Cardiac septum (tissue), 1 donor: ENCODE data around the gene PTH2. TPM values are rescaled to one million over a fixed set of nuclear protein-coding genes. Genes with fewer than 3 reads are reported as not detected.

Source experiments
- DNase-seq: peaks from one replicate; pipeline ENCODE4 v3.0.0-alpha.2; 2020; ENCODE audit warnings: low spot score
- intact Hi-C: fragments of 100-400 bp; cut with DNase I; formaldehyde crosslinking; loops from one replicate; pipeline ENCODE4 v1.14.0; 2022
- total RNA-seq: library from RNA; stranded (reverse); fragmentation: NEBNext Ultra II Directional; extraction: Animal tissue kit (Norgen Biotek cat#: 25700); gene quantifications from one replicate; pipeline ENCODE4 v1.2.1, GENCODE V29; 2021
- donor health status: DM: no; HTN: no; CAD: no.

PTH2 gene
- total RNA-seq, 1 donor from 2014 or later: not detected

DNA sequence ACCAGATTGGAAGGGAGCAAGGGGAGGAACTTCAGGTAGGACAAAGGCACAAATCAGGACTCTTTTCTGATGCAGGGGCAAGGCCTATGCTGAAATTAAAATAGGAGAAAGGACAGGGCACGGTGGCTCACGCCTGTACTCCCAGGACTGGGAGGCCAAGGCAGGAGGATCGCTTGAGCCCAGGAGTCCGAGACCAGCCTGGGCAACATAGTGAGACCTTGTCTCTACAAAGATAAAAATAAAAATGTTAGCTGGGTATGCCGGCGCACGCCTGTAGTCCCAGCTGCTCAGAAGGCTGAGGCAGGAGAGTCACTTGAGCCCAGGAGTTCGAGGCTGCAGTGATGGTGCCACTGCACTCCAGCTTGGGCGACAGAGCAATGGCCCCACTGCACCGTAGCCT is 12.4 kb upstream of the PTH2 start:
- intact Hi-C loops: no loop called here
- no peak for DNase-seq

DNA sequence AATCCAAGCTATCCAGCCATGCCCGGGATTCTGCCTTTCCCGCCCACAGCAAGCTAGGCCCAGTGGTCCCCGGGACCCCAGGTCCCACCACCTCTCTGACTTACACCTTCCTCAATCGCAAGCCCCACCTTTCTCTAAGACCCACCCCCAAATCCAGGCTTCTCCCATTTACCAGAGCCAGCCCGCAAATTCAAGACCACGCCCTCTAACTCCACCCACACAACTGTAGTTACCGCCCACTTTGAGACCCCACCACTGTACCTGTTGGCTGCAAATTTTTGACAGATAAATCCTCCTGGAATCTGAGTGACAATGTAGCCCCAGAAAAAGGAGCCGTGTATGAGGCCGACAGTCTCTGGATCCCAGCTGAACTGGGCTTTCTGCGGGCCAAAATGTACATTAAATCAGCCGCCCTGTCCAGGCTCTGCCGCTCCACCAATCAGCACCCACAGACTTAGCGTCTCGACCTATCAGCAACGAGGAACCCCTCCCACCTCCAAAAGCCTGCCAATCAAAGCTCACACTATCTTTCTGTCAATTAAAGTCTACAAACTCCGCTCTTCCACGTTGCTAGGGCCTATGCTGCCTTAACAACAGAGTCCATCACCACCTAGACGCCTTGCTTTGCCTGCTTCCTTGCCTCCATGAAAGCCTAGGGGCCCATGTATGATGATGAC is 11.8 kb upstream of the PTH2 start:
- DNase-seq: no peak
- intact Hi-C loops: no loop called here

DNA sequence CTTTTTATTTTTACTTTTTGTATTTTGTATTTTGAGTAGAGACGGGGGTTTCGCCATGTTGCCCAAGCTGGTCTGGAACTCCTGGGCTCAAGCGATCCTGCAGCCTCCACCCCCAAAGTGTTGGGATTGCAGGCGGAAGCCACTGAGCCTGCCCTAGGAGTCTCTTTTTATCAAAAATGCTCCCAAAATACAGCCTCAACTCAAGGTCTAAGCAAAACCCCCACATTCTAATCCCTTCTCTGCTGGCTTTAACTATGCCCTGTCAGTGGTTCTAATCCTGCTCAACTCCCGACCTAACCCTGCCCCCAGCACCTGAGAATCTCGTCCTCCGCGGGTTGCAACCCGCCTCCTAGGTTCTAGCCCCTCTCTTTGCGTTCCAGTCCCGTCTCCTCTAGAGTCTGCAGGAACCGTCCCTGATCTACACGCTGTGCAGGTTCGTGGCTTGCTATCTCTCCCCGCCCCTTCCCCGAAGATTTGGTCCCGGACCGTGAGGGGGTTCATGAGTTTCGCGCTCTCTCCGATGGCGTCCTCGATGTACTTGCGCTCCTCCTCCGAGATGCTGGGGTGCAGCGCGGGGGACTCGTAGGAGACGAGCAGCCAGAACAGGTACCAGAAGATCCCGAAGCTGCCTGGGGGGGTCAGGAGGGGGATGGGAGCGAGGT is 10.1 kb upstream of the PTH2 start:
- intact Hi-C loops: no loop called here
- DNase-seq: no peak

DNA sequence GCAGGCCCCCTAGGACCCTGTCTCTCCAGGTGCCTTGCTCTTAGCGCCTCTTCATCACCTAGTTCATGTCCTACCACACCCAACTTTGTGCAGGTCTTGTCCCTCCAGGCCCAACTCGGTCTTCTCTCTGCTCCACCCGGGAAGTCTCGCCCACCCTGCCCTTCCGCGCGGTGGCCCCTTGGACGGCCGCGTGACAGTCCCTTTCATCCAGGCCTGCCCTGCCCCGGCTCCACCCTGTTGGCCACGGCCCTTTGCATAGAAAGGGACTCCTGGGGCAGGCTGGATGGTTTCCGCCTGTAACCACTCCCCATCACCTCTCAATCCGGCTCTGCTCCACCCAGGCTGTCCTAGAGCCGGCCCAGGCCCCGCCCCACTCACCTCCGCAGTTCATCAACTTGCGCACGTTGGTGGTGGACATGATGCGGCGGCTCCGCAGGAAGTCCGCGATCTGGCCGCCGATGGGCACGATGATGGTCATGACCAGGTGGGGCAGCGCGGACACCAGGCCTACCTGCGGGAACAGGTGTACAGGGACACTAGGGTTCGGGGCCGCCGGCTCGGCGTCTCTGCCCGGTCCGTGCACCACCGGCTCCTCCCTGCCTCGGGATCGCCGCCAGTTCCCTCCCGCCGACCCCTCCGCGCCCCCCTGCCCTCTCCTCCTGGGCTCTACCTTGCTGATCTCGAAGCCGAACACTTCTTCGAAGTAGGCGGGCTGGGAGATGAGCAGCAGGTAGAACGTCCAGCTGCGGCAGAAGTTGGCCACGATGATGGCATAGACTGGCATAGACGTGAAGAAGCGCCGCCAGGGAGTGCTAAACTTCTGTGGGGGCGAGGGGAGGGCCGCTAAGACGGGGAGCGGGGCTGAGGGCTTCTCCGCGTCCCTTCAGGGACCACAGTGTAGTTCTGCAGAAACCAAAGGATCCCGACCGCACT is 9.2 kb upstream of the PTH2 start:
- intact Hi-C loops: no loop called here
- no peak for DNase-seq

DNA sequence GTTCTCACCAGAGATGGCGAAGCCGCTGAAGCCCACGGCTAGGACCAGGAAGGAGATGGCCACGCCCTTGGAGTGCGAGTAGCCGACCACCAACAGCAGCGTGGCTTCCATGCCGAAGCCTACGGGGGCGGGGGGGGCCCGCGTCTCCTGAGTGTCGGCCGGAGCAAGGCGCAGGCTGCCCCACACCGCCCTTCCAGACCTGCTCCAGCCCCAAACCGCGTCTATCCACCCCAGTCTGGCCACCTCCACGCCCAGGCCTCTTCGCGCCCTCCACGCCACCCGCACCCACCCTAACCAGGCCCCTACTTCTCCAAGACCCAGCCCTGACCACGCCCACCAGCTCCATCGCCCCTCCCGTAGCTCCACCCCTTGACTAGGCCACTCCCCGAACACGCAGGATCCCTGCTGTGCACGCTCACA is 8.1 kb upstream of the PTH2 start:
- intact Hi-C loops: no loop called here
- DNase-seq: no peak

DNA sequence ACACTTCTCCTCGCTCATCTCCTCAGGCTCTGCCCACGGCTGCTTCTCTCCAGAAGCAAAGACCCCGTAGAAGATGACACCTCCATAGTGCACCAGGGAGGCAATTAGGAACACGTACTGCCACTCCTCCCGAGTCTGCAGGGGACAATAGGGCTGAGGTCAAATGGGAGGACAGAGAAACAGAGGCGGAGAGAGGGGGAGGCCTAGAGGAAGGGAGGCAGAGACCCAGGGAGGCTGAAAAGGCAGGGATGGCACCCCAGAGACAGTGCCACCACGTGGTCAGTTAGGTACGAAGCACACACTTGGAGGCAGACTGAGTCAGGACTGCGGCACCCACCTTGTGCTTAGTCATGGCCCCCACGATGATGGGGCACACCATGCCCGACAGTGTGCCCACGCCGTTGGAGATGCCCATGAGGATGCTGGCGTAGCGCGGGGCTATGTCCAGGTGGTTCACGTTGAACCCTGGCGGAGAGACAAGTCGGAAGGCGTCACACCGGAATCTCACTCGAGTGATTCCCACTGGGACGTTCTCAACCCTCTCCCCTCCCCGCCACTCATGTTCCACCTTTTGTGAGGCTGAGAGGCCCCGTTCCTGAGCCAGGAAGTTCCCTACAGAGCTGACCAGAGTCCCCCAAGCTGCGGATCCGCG is 7.6 kb upstream of the PTH2 start:
- no peak for DNase-seq
- intact Hi-C loops: no loop called here

DNA sequence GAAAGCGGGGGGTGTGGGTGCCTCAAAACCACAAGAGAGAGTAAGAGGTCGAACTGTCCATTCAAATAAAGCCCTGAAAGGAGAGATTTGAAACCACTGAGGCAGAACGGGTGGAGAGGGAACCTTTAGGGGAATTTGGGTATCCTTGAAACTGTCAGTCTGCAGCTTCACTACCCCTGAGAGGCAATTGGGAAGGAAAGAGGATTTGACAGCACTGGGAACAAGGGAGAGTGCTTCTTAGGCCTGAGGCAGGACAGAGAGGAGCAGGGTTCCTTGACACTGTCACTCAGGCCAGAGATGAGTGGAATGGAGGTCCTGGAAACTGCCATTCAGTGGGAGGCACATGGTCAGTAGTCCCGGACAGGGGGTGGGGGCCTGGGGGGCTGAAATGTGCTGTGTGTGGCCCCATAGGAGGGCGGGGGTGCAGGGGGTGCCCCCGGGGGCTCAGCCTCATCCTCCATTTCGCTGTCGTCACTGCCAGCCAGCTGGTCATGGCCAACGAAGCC is 7.0 kb upstream of the PTH2 start:
- no peak for DNase-seq

DNA sequence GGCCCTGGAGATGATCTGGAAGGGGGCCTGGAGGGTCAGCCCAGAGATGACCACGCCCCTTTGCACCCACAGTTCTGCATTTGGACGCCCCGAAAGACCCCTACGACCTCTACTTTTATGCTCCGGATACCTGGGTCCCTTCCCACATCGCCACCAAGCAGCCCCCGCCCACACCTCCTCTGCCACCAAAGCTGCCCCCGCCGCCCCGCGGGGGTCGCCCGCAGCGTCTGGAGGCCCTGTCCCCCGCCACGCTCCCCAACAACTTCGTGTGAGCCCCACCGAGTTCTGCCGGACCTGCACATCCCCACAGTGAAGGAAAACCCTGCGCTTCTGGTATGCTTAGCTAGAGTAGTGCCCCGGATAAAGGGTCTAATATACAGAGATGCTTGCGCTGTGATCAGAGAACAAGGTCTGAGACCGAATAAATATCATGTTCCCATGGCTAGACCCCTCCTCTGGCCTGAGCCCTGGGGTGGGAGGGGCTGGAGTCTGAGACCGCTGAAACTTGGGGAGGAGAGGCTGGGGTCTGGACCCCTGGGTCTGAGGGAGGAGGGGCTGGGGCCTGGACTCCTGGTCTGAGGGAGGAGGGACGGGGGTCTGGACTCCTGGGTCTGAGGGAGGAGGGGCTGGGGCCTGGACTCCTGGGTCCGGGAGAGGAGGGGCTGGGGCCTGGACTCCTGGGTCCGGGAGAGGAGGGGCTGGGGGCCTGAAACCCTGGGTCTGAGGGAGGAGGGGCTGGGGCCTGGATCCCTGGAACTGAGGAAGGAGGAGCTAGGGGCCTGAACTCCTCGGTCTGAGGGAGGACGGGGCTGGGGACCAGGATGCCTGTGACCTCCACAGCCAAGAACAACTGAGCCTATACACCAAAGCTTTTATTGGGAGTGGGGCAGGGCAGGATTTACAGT is 5.6 kb upstream of the PTH2 start:
- intact Hi-C loops: no loop called here
- DNase-seq: no peak

More for the DNA sequence above, 7.0 kb upstream of the PTH2 start:
- intact Hi-C loops: no loop called here

DNA sequence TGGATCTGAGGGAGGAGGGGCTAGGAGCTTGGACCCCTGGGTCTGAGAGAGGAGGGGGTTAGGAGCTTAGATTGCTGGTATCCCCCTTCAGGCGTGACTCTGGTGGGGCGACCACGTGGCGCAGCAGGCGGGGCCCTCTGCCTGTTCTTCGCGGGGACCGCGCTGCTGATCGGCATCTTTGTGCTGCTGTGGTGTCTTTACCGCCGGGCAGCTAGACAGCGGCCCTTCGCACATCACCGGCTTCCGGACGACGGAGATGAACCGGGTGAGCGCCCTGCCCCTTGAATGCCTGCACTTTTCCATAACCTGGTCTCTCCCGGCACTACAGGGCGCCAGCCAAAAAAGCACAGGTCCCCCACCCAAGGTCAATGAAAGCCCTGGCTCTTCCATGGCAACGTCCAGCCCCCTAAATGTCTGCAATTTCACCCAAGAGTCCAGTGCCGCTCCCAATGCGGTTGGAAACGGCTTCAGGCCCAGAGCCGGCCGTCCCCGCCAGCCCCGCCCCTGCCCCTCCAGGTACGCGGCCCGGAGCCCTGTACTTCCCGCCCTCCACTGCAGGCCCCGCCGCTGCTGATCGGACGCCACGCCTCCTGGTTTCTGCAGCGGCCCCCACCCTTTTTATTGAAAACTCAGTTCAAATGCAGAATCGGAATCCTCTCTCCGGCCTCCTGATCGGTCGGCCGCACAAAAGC is 4.8 kb upstream of the PTH2 start:
- intact Hi-C loops: no loop called here
- no peak for DNase-seq

DNA sequence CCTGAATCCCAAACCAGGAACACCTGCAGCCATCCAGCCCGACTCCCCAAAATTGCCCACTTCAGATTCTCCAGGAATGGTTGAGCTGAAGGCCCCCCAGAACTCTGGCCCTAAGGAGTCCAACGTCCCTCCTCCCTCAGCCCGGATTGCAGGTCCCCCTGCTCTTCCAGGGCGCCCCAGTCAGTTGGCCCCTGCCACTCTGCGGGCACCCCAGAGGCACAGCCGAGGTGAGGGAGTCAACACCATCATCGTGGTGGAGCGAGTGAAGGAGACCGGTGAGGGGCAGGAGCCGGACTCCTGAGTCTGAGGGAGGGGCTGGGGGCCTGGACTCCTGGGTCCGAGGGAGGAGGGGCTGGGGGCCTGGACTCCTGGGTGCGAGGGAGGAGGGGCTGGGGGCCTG is 4.1 kb upstream of the PTH2 start:
- DNase-seq: no peak
- intact Hi-C loops: no loop called here

DNA sequence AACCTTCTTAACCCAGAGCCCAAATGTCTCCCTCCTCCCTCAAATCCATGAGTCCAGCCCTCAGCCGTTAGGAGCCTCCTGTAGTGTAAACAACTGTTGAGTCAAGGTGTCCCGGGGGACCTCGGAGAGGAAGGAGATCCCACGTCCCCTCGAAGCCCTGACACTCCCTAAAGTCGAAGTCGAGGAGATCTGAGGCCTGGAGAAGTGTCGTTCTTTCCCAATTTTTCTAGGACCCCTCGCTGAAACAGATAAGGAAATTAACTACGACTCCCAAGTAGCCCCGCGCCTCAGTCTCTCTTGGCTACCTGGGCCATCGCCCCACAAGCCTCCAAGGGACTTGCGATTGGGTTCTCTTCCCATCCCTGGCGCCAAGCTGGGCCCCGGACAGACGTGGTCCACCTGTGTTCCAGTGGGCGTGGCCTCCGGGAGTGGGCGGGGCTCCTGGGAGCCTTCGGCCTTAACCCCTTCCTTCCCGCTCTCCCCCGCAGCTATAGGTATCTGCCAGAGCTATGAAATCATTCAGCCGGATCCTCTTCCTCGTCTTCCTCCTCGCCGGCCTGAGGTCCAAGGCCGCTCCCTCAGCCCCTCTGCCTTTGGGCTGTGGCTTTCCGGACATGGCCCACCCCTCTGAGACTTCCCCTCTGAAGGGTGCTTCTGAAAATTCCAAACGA is 2.8 kb upstream of the PTH2 start:
- intact Hi-C loops: no loop called here
- no peak for DNase-seq

DNA sequence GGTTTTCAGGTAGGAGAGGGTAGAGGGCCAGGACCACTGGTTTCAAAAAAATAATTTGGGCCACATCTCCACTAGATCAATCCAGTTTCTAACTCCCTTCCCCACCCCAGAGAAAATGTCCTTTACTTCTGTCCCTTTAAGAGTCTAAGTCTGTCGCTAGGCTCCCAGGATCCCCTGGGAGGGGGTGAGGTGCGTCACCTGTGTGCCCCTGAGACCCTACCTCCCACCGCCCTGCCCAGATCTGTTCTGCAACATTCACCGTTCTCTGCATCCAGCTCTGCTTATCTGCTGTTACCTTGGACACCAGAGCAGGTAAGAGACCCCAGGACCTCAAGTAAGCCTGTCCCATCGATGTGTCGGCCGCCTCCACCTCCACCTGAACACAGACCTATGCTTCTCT is 1.9 kb upstream of the PTH2 start, which contains the start of gene GFY:
GFY (plus strand) TSS at position 211 of the 400 bp plus-strand sequence. CDS start 1,043 bp downstream, outside the sequence.
- no peak for DNase-seq
- intact Hi-C loops: no loop called here

DNA sequence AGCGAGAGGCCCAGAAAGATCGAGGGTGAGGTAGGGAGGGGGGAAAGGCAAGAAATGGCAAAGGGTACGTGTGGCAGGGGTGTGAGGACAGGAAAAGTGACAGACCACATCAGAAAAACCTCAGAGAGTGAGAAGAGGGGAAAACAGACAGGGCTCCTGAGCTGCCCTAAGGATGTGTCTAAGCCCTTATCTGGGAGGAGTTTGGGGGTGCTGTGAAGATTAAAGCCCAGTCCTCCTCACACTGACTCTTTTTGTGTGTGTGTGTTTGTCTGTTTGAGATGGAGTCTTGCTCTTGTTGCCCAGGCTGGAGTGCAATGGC is 703 bp upstream of the PTH2 start:
- DNase-seq: no peak
- intact Hi-C loops: no loop called here

DNA sequence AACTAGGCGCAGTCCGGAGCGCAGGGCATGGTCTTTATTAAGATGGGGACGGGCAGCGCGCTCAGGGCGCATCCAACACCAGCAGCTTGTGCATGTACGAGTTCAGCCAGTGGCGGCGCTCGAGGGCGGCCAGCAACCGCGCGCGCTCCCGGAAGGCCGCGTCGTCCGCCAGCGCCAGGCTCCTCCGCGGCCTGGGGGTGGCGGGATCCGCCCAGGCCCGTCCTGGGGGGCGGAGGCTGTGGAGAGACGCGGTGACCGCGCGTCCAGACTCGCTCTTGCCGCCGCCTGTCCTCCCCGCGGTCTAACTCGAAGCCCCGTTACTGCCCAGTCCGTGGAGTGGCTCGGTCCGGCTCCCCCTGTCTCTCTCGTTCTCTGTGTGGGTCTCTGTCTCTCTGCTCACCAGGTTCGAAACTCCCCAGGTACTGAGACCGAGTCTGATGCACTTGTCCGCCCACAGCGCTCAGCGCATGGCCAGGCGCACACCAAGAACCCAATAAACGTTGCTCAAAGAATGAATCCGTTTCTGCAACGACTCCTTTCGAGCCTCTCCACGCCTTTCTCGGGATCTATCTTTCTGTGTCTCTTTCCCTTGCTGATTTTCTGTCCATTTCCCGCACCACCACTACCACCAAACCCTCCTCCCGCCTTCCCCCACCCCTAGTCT is 702 bp downstream of the PTH2 start:
- DNase-seq: no peak
- intact Hi-C loops: no loop called here

DNA sequence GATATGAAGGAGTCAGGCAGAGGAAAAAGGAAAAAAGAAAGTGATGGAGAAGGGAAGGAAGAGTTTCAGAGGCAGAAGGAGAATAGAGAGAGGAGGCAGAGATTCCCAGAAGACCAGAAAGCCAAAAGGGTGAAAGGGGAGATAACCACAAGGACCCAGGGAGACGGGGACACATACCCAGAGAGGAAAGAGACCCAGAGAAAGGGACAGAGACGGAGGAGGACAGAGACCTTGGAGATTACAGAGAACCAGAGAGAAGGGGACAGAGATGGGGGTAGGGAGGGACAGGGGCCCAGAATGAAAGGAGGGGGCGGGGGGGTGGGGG is 1.4 kb downstream of the PTH2 start:
- DNase-seq: no peak
- intact Hi-C loops: no loop called here

DNA sequence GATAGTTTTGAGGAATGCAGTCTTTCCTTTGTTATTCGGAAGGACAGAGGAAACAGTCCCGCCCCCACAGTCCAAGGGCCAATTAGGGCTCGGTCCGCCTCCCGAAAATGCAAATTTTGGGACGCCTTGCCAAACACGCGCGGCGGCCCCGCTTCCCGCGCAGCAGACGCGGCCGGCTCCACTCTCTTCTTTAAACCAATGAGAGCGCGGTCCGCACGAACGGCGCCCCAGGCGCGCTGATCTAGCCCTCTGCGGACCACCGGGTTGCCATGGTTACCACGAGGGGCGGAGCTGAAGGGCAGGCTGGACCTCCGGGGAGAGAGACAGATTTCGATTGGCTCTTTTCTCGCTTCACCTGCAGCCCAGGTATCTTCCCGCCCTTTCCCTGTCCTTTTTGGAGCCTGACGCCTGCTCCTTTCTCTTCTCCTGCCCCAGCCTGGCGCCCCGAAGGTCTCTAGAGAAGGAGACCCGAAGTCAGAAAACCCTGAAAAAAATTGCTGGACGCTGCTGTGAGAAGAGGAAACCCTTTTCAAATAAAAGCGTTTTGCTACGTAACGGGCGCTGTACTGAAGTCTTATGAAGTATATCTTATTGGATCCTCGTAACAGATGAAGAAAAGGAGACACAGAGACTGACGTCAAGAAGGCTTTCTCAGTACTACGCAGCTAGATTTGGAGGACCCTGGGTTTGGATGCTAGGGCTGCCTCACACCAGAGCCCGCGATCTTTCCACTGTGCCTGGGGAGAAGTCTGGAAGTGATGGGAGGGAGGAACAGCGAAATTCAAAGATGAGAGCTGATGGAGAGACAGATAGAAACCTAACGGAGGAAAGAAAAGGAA is 2.0 kb downstream of the PTH2 start:
- intact Hi-C loops: no loop called here
- DNase-seq: no peak

DNA sequence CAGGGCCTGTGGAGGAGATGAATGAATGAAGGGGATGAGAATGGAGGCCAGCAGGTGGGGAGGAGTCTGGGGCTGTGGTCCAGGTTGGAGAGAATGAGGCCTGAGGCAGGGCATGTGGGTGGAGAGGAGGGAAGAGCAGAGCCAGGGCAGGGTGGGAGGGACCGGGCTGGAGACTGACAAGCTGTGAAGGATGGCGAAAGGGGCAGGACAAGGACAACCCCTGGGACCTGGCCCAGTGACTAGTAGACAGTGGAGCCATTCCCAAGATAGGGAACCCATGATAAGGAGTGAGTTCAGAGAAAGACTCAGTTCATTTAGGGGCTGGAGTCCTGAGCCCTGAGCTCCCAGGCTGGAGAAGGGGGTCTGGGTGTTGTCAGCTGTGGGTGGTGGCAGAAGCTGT is 3.0 kb downstream of the PTH2 start:
- DNase-seq: no peak
- intact Hi-C loops: no loop called here
